Measurements from ENCODE around the gene TNIP2. TPM values are rescaled to one million over a fixed set of nuclear protein-coding genes. Genes with fewer than 3 reads are reported as not detected.
"Not testable (repeated sequence)": the region's sequence is repeated elsewhere in the genome, so short reads cannot be mapped to it uniquely, and the experiment has no call there.

Gene TNIP2
- total and polyA plus RNA-seq, 2 experiments from 2014 or later = 40.6 to 55.2 TPM

- H3K36me3 ChIP-seq (ENCODE audit: low read depth) = peaks cover 3% of the 10 kb centered on the region; the same call in 1 of the 2 replicates
- no peaks in the 10 kb centered on the region; the same call in 1 of the 2 replicates for H3F3A ChIP-seq (ENCODE audit: insufficient read depth)
- H3K4me3 ChIP-seq = no peak overlapping the region
- no peak overlapping the region for H3K4me2 ChIP-seq (ENCODE audit: unreplicated experiment)
- H3K9ac ChIP-seq = no peak overlapping the region
- H4K20me1 ChIP-seq (ENCODE audit: insufficient read depth) = no peaks in the 10 kb centered on the region
- in situ Hi-C loops (cut with MboI) = no loop called here
- H3K9me3 ChIP-seq (ENCODE audit: low read depth) = no peaks in the 10 kb centered on the region
- H3K27ac ChIP-seq = no peak overlapping the region
- no peaks in the 10 kb centered on the region for H3K9me2 ChIP-seq (ENCODE audit: insufficient read depth)
- no peaks in the 10 kb centered on the region for H3K79me2 ChIP-seq (ENCODE audit: insufficient read depth)
- H3K27me3 ChIP-seq (replicated peaks; ENCODE audit: insufficient read depth) = no peaks in the 10 kb centered on the region
- no peak for DNase-seq
- H3K4me1 ChIP-seq (ENCODE audit: insufficient read depth) = no peaks in the 10 kb centered on the region
- no peak for TF ChIP-seq EZH2 (IDR thresholded peaks at IDR 0.05; ENCODE audit: insufficient read depth, poor library complexity, severe bottlenecking)
- no peak for TF ChIP-seq EZH2phosphoT487 (IDR thresholded peaks at IDR 0.05; ENCODE audit: insufficient read depth, low read depth)
- WGBS, 2 experiments (ENCODE audit: low coverage in 1 of 2, low lambda C conversion rate in 2 of 2, missing lambda C conversion rate in 2 of 2) = 83 to 97% methylated on average over 3 of the region's 3 CpGs
- H2AFZ ChIP-seq = no peak overlapping the region
Measured at GRCh38 chr4:2728221-2728620, 27.9 kb downstream of the TNIP2 start.

GRCh38 chr4:2726881-2727280 is 29.3 kb downstream of the TNIP2 start:
- H3K4me2 ChIP-seq (ENCODE audit: unreplicated experiment); H3K36me3 ChIP-seq (ENCODE audit: low read depth); H3K27me3 ChIP-seq (replicated peaks; ENCODE audit: insufficient read depth); H3F3A ChIP-seq (ENCODE audit: insufficient read depth); DNase-seq; H3K9me3 ChIP-seq (ENCODE audit: low read depth); H3K9me2 ChIP-seq (ENCODE audit: insufficient read depth); H3K27ac ChIP-seq; in situ Hi-C loops (cut with MboI); H3K4me3 ChIP-seq; H3K9ac ChIP-seq; H3K79me2 ChIP-seq (ENCODE audit: insufficient read depth); H2AFZ ChIP-seq; H4K20me1 ChIP-seq (ENCODE audit: insufficient read depth); H3K4me1 ChIP-seq (ENCODE audit: insufficient read depth): not testable (repeated sequence)
- WGBS, 2 experiments (ENCODE audit: low coverage in 1 of 2, low lambda C conversion rate in 2 of 2, missing lambda C conversion rate in 2 of 2) = 93 to 94% methylated on average over 17 of the region's 17 CpGs

- Histone ChIP-seq H3K9me3 (ENCODE audit: low read depth) (no peaks in the 10 kb centered on the region), H3F3A (ENCODE audit: insufficient read depth) (no peaks in the 10 kb centered on the region; the same call in 1 of the 2 replicates), H3K4me1 (ENCODE audit: insufficient read depth) (no peaks in the 10 kb centered on the region), H3K36me3 (ENCODE audit: low read depth) (peaks cover 5% of the 10 kb centered on the region; the same call in 1 of the 2 replicates), H3K4me3 (no peak overlapping the region), H2AFZ (no peak overlapping the region), H4K20me1 (ENCODE audit: insufficient read depth) (no peaks in the 10 kb centered on the region), H3K9ac (no peak overlapping the region), H3K27me3 (replicated peaks; ENCODE audit: insufficient read depth) (no peaks in the 10 kb centered on the region), H3K79me2 (ENCODE audit: insufficient read depth) (no peaks in the 10 kb centered on the region), H3K27ac (no peak overlapping the region), H3K4me2 (ENCODE audit: unreplicated experiment) (no peak overlapping the region), H3K9me2 (ENCODE audit: insufficient read depth) (no peaks in the 10 kb centered on the region)
- no peak for TF ChIP-seq EZH2 (IDR thresholded peaks at IDR 0.05; ENCODE audit: insufficient read depth, poor library complexity, severe bottlenecking)
- no peak for TF ChIP-seq EZH2phosphoT487 (IDR thresholded peaks at IDR 0.05; ENCODE audit: insufficient read depth, low read depth)
- in situ Hi-C loops (cut with MboI) = no loop called here
- 99% methylated on average over 4 of the region's 4 CpGs for whole genome bisulfite sequencing, 2 experiments (ENCODE audit: low coverage in 1 of 2, low lambda C conversion rate in 2 of 2, missing lambda C conversion rate in 2 of 2)
- no peak for DNase-seq
Measured at GRCh38 chr4:2725380-2725779, 30.8 kb downstream of the TNIP2 start.

- H3K4me1 ChIP-seq (ENCODE audit: insufficient read depth) = no peaks in the 10 kb centered on the region
Measured at GRCh38 chr4:2723751-2724150, 32.4 kb downstream of the TNIP2 start.

GRCh38 chr4:2722033-2722432 is 34.1 kb downstream of the TNIP2 start:
- TF ChIP-seq EZH2phosphoT487 (IDR thresholded peaks at IDR 0.05; ENCODE audit: insufficient read depth, low read depth) (no peak), EZH2 (IDR thresholded peaks at IDR 0.05; ENCODE audit: insufficient read depth, poor library complexity, severe bottlenecking) (no peak)
- H3K27me3 ChIP-seq (replicated peaks; ENCODE audit: insufficient read depth) = no peaks in the 10 kb centered on the region

More at GRCh38 chr4:2723751-2724150, 32.4 kb downstream of the TNIP2 start:
- DNase-seq = no peak
- Histone ChIP-seq H3K4me2 (ENCODE audit: unreplicated experiment) (no peak overlapping the region), H3K4me3 (no peak overlapping the region), H3K9me2 (ENCODE audit: insufficient read depth) (no peaks in the 10 kb centered on the region), H3K79me2 (ENCODE audit: insufficient read depth) (no peaks in the 10 kb centered on the region), H4K20me1 (ENCODE audit: insufficient read depth) (no peaks in the 10 kb centered on the region), H3K27ac (no peak overlapping the region), H3K9me3 (ENCODE audit: low read depth) (no peaks in the 10 kb centered on the region), H2AFZ (no peak overlapping the region), H3K27me3 (replicated peaks; ENCODE audit: insufficient read depth) (no peaks in the 10 kb centered on the region), H3K9ac (no peak overlapping the region), H3K36me3 (ENCODE audit: low read depth) (peaks cover 16% of the 10 kb centered on the region), H3F3A (ENCODE audit: insufficient read depth) (no peaks in the 10 kb centered on the region; the same call in 1 of the 2 replicates)
- TF ChIP-seq EZH2phosphoT487 (IDR thresholded peaks at IDR 0.05; ENCODE audit: insufficient read depth, low read depth) = no peak
- TF ChIP-seq EZH2 (IDR thresholded peaks at IDR 0.05; ENCODE audit: insufficient read depth, poor library complexity, severe bottlenecking) = no peak
- in situ Hi-C loops (cut with MboI) = no loop called here
- 87 to 90% methylated on average over 3 of the region's 3 CpGs for WGBS, 2 experiments (ENCODE audit: low coverage in 1 of 2, low lambda C conversion rate in 2 of 2, missing lambda C conversion rate in 2 of 2)

More at GRCh38 chr4:2722033-2722432, 34.1 kb downstream of the TNIP2 start:
- Histone ChIP-seq H3K9me2 (ENCODE audit: insufficient read depth) (no peaks in the 10 kb centered on the region), H3K36me3 (ENCODE audit: low read depth) (peaks cover 17% of the 10 kb centered on the region), H3K27ac (no peak overlapping the region), H3K9me3 (ENCODE audit: low read depth) (no peaks in the 10 kb centered on the region), H3K4me3 (no peak overlapping the region), H4K20me1 (ENCODE audit: insufficient read depth) (no peaks in the 10 kb centered on the region), H3F3A (ENCODE audit: insufficient read depth) (no peaks in the 10 kb centered on the region; the same call in 1 of the 2 replicates), H3K9ac (no peak overlapping the region), H3K79me2 (ENCODE audit: insufficient read depth) (no peaks in the 10 kb centered on the region), H2AFZ (no peak overlapping the region), H3K4me2 (ENCODE audit: unreplicated experiment) (no peak overlapping the region), H3K4me1 (ENCODE audit: insufficient read depth) (no peaks in the 10 kb centered on the region)
- DNase-seq = no peak
- in situ Hi-C loops (cut with MboI) = no loop called here
- 95 to 96% methylated on average over 9 of the region's 9 CpGs for WGBS, 2 experiments (ENCODE audit: low coverage in 1 of 2, low lambda C conversion rate in 2 of 2, missing lambda C conversion rate in 2 of 2)
